GM12874 (cell line): Measurements from ENCODE around the gene GNB3.

Source experiments
- TF ChIP-seq, protein P1 (sequence below): IDR thresholded peaks from 2 replicates; pipeline ENCODE4 v1.5.1; 2011; ENCODE audit warnings: low read depth, mild to moderate bottlenecking, control low read depth, low read length, moderate library complexity; ENCODE audit not compliant: insufficient read depth

GNB3 gene

DNA sequence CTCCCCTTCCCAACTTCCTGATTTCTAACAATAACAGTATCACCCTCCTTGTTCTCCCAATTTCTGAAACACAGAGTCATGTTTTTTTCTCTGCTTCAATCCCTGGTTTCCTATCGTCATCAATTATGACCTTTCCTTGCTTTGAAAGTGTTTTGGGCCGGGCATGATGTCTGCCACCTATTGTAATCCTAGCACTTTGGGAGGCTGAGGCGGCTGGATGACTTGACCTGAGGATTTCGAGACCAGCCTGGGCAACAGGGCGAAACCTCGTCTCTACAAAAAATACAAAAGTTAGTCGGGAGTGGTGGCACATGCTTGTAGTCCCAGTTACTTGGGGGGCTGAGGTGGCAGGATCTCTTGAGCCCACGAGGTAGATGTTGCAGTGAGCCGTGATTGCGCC lies 31.7 kb upstream of the GNB3 start:
- TF ChIP-seq, protein P1, sequence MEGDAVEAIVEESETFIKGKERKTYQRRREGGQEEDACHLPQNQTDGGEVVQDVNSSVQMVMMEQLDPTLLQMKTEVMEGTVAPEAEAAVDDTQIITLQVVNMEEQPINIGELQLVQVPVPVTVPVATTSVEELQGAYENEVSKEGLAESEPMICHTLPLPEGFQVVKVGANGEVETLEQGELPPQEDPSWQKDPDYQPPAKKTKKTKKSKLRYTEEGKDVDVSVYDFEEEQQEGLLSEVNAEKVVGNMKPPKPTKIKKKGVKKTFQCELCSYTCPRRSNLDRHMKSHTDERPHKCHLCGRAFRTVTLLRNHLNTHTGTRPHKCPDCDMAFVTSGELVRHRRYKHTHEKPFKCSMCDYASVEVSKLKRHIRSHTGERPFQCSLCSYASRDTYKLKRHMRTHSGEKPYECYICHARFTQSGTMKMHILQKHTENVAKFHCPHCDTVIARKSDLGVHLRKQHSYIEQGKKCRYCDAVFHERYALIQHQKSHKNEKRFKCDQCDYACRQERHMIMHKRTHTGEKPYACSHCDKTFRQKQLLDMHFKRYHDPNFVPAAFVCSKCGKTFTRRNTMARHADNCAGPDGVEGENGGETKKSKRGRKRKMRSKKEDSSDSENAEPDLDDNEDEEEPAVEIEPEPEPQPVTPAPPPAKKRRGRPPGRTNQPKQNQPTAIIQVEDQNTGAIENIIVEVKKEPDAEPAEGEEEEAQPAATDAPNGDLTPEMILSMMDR, result no peak

DNA sequence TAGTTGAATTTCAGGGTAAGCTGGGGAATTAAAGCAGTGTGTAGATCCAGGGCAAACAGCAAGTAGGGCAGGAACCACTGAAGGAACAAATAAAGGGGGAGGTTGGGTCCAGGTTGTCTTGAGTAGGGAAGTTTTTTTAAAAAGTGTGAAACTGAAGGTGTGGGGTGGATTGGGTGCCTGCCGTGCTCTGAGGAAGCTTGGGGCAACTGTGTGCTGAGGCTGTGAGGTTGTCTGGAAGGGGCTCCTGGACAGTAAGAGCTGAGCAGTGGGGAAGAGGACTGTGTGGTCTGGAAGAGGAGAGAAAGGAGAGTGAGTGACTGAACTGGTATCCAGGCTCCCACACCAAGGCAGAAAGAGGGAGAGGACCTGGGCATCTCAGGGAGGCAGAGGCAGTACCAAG lies 30.0 kb upstream of the GNB3 start:
- TF ChIP-seq, protein P1, result no peak

DNA sequence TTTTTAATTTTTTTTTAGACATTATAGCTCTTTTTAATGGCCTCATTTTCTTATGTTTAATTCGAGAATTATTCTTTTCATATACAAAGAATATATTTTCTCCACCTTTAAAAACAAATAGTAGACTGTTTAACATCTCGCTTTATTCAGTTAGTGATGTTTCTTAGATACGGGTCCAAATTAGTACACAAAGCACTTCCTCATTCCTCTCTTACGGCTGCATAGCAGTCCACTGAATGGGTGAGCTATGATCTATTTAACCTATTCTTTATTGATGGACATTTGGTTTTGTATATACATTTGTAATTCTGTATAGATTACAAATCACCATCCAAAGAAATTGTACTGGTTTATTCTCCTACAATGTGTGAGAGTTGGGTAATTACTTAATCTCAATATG lies 27.4 kb upstream of the GNB3 start:
- TF ChIP-seq, protein P1, result no peak

DNA sequence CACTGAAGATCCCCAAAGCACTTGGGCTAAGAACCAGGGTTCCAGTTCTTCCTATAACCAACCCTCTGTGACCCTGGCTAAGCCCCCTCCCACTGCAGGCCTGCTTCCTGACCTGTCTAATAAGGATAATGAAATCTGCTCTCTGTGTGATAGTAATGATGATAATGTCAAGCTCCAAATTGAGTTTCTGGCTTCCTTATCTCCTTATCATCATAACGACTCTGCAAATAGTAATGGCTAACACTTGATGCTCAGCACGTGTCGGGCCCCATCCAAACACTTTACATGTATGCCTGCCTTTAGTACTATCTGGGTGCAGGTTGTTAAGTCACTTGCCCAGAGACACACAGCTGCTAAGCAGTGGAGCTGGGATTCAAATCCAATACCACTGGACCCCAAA lies 24.1 kb upstream of the GNB3 start:
- TF ChIP-seq, protein P1, result no peak

DNA sequence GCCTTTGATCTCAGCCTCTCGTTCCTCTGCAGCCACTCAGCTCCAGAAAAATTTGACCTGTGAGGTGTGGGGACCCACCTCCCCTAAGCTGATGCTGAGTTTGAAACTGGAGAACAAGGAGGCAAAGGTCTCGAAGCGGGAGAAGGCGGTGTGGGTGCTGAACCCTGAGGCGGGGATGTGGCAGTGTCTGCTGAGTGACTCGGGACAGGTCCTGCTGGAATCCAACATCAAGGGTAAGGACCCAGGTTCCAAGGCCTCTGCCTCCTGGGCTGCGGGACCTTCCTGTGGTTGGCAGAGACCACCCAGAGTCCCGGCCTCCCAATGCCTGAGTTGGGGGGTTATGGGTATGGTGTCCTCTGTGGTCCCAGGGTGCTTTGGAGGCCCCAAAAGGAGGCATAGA lies 23.6 kb upstream of the GNB3 start:
- TF ChIP-seq, protein P1, result no peak

DNA sequence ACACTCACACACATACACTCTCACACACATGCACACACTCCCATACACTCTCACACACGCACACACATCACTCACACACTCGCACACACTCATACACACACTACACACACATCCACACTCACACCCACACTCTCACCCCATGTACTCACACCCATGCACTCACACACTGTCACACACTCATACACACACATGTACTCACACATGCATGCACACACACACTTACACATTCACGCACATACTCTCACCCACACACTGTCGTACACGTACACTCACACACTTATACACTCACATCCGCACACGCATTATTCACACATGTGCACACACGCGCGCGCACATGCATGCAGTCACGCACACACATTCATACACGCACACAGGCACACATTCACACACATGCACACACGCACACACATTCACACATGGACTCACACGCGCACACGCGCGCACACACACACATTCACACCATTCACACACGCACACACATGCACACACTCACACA lies 23.0 kb upstream of the GNB3 start:
- TF ChIP-seq, protein P1, result no peak

DNA sequence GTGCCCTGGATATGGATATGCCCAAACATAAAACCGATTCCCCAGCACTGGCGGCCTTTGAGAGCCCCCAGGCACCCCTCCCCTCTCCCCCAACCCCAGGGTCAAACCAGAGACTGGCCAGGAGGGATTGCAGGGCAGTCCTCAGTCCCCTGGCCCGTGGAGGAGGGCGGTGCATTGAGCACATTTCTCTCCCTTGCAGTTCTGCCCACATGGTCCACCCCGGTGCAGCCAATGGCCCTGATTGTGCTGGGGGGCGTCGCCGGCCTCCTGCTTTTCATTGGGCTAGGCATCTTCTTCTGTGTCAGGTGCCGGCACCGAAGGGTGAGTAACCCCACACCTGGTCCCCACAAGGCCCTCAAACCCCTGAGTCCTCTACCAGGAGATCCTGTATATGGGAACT lies 22.5 kb upstream of the GNB3 start:
- TF ChIP-seq, protein P1, result no peak

DNA sequence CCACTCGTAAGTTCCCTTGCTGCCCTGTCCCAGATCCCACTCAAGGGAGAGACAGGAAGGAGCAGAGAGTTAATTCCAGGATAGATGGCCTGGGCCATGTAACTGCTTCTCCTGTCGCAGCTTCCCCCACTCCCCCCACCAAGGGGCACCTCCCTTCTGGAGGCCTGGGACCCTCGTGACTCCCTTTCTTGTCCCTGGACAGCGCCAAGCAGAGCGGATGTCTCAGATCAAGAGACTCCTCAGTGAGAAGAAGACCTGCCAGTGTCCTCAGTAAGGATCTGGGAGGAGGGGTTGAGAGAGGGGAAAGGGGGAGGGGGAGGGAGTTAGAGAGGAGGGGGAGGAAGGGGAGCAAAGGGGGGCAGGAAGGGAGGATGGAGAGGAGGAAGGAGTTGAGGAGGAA lies 22.1 kb upstream of the GNB3 start:
- TF ChIP-seq, protein P1, result no peak
